HCT116 (cell line): ENCODE measurements around the gene BMP7. TPM values are rescaled to one million over a fixed set of nuclear protein-coding genes. Genes with fewer than 3 reads are reported as not detected.

Experiments
- ATAC-seq: fragments of 200-7000 bp; cut with Tn5 transposase; 2 replicates; pipeline ENCODE4 v1.9.1; 2020; ENCODE audit warnings: mild to moderate bottlenecking, moderate library complexity
- BruUV-seq: library from RNA; stranded (reverse); fragments of 400-500 nt; replicated peaks from 2 replicates; lab custom pipeline; 2021; lab: Mats Ljungman, UMichigan
- CTCF ChIA-PET: fragments of 300-600 bp; sonication (Branson Sonifier 250); formaldehyde crosslinking; loops from one replicate; lab custom pipeline; 2021; ENCODE audit warnings: antibody characterized with exemption; lab: Charles Lee
- POLR2A ChIA-PET: fragments of 300-600, 350-600 bp; sonication (Branson Sonifier 250); formaldehyde crosslinking; loops from one replicate; lab custom pipeline; 2021; ENCODE audit warnings: antibody characterized with exemption; lab: Charles Lee
- RAD21 ChIA-PET, 2 experiments: fragments of 300-600 bp; sonication (Branson Sonifier 250); formaldehyde crosslinking; loops; one replicate each; lab custom pipeline; 2023; ENCODE audit warnings: low total read pairs in 2 of 2; ENCODE audit not compliant: uncharacterized antibody in 2 of 2, unreplicated experiment in 2 of 2, low non-redundant PET in 1 of 2; lab: Charles Lee
- DNase-seq: peaks from one replicate; pipeline ENCODE4 v3.0.0-alpha.2; 2010; ENCODE audit warnings: low read depth, low spot score
- H2AFZ ChIP-seq: fragments of 200-600 bp; shearing (Covaris generic), sonication (generic); 2 replicates; pipeline ENCODE4 v1.6.1; 2017; ENCODE audit warnings: low read depth, mixed run types, mixed read lengths, antibody characterized with exemption, low read length; ENCODE audit not compliant: poor library complexity, severe bottlenecking
- H3K27ac ChIP-seq: 2 replicates; pipeline ENCODE4 v1.5.1; 2012; ENCODE audit warnings: low read depth, low read length
- H3K27me3 ChIP-seq: fragments of 200-600 bp; sonication (generic); 2 replicates; pipeline ENCODE4 v1.6.1; 2016; ENCODE audit warnings: mixed run types, low read length, mixed read lengths; ENCODE audit not compliant: insufficient read depth
- H3K36me3 ChIP-seq, 2 experiments: fragments of 200-500 bp in 1 of 2; fragments of 200-600 bp in 1 of 2; sonication (Bioruptor generic) in 1 of 2; sonication (generic) in 1 of 2; 2 replicates each; pipeline versions ENCODE4 v1.5.1 to v1.6.1; 2014 to 2016; ENCODE audit warnings: low read length in 2 of 2, inconsistent platforms in 1 of 2, mixed read lengths in 1 of 2, mixed run types in 1 of 2; ENCODE audit not compliant: insufficient read depth in 2 of 2, control insufficient read depth in 1 of 2
- H3K4me1 ChIP-seq, 2 experiments: fragments of 200-600 bp in 1 of 2; sonication (generic) in 1 of 2; 2 replicates each; pipeline versions ENCODE4 v1.5.1 to v1.6.1; 2012 to 2017; ENCODE audit warnings: low read length in 2 of 2, inconsistent platforms in 1 of 2, mild to moderate bottlenecking in 1 of 2, mixed read lengths in 1 of 2, mixed run types in 1 of 2, moderate library complexity in 1 of 2; ENCODE audit not compliant: insufficient read depth in 2 of 2, control insufficient read depth in 1 of 2
- H3K4me2 ChIP-seq: fragments of 200-600 bp; sonication (generic); 2 replicates; pipeline ENCODE4 v1.6.1; 2017; ENCODE audit warnings: mixed run types, low read length, mixed read lengths
- H3K4me3 ChIP-seq, 2 experiments: fragments of 200-600 bp in 1 of 2; sonication (generic) in 1 of 2; replicated peaks in 1 of 2; 2 replicates each; pipeline ENCODE4 v1.5.1; 2011 to 2016; ENCODE audit warnings: low read length in 2 of 2, control low read depth in 1 of 2, low read depth in 1 of 2, mild to moderate bottlenecking in 1 of 2, mixed read lengths in 1 of 2, mixed run types in 1 of 2
- H3K79me2 ChIP-seq: fragments of 200-600 bp; sonication (generic); 2 replicates; pipeline ENCODE4 v1.6.1; 2017; ENCODE audit warnings: mild to moderate bottlenecking, mixed run types, low read length, moderate library complexity, mixed read lengths; ENCODE audit not compliant: insufficient read depth
- H3K9ac ChIP-seq: fragments of 200-600 bp; sonication (generic); 2 replicates; pipeline ENCODE4 v1.6.1; 2016; ENCODE audit warnings: low read length, mixed read lengths
- H3K9me2 ChIP-seq: fragments of 200-600 bp; sonication (generic), shearing (Covaris generic); 2 replicates; pipeline ENCODE4 v1.6.1; 2017; ENCODE audit warnings: mixed run types, mild to moderate bottlenecking, moderate library complexity; ENCODE audit not compliant: insufficient read depth
- H3K9me3 ChIP-seq, 2 experiments: fragments of 200-500 bp in 1 of 2; fragments of 200-600 bp in 1 of 2; sonication (Bioruptor generic) in 1 of 2; sonication (generic) in 1 of 2; 2 replicates each; pipeline ENCODE4 v1.6.1; 2014 to 2017; ENCODE audit warnings: low read length in 2 of 2, mixed read lengths in 2 of 2, inconsistent platforms in 1 of 2, low read depth in 1 of 2, mild to moderate bottlenecking in 1 of 2, mixed run types in 1 of 2, moderate library complexity in 1 of 2; ENCODE audit not compliant: control insufficient read depth in 1 of 2, insufficient read depth in 1 of 2
- H4K20me1 ChIP-seq: fragments of 200-600 bp; sonication (generic), shearing (Covaris generic); 2 replicates; pipeline ENCODE4 v1.6.1; 2017; ENCODE audit warnings: mixed run types, mild to moderate bottlenecking, moderate library complexity; ENCODE audit not compliant: insufficient read depth
- CEBPB ChIP-seq: IDR thresholded peaks from 2 replicates; pipeline ENCODE4 v1.6.1; 2012; ENCODE audit warnings: low read depth
- CTCF ChIP-seq, 3 experiments: fragments of 200-600 bp in 1 of 3; sonication (generic) in 1 of 3; IDR thresholded peaks in 2 of 3; conservative IDR thresholded peaks in 1 of 3; 2 replicates each; pipeline ENCODE4 v1.5.1; 2012 to 2017; ENCODE audit warnings: low read depth in 2 of 3, low read length in 2 of 3, antibody characterized with exemption in 1 of 3, borderline replicate concordance in 1 of 3, control low read depth in 1 of 3, mild to moderate bottlenecking in 1 of 3, mixed read lengths in 1 of 3, mixed run types in 1 of 3, moderate library complexity in 1 of 3; ENCODE audit not compliant: insufficient read depth in 1 of 3
- EGR1 ChIP-seq: IDR thresholded peaks from 2 replicates; pipeline ENCODE4 v1.6.1; 2012; ENCODE audit warnings: low read depth
- ELF1 ChIP-seq: IDR thresholded peaks from 2 replicates; pipeline ENCODE4 v1.6.1; 2012; ENCODE audit warnings: low read depth, borderline replicate concordance
- EZH2 ChIP-seq: fragments of 200-600 bp; sonication (generic); IDR thresholded peaks from 2 replicates; pipeline ENCODE4 v1.6.1; 2017; ENCODE audit warnings: antibody characterized with exemption, mixed run types
- EZH2phosphoT487 ChIP-seq: fragments of 200-600 bp; IDR thresholded peaks from 2 replicates; pipeline ENCODE4 v1.6.1; 2018; ENCODE audit warnings: antibody characterized with exemption, borderline replicate concordance
- FOSL1 ChIP-seq: IDR thresholded peaks from 2 replicates; pipeline ENCODE4 v1.6.1; 2012; ENCODE audit warnings: low read depth
- JUND ChIP-seq: IDR thresholded peaks from 2 replicates; pipeline ENCODE4 v1.6.1; 2012
- MAX ChIP-seq: IDR thresholded peaks from 2 replicates; pipeline ENCODE4 v1.6.1; 2012
- POLR2A ChIP-seq: IDR thresholded peaks from 2 replicates; pipeline ENCODE4 v1.7.0; 2011; ENCODE audit warnings: borderline replicate concordance; ENCODE audit not compliant: insufficient read depth, insufficient read length; ENCODE audit errors: extremely low read depth
- RAD21 ChIP-seq: IDR thresholded peaks from 2 replicates; pipeline ENCODE4 v1.6.1; 2012; ENCODE audit warnings: low read depth, mild to moderate bottlenecking
- SIN3A ChIP-seq: IDR thresholded peaks from 2 replicates; pipeline ENCODE4 v1.6.1; 2012; ENCODE audit warnings: low read depth
- SP1 ChIP-seq: IDR thresholded peaks from 2 replicates; pipeline ENCODE4 v1.6.1; 2012; ENCODE audit warnings: low read depth
- SRF ChIP-seq: IDR thresholded peaks from 2 replicates; pipeline ENCODE4 v1.6.1; 2012; ENCODE audit warnings: low read depth
- TCF7L2 ChIP-seq: IDR thresholded peaks from 2 replicates; pipeline ENCODE4 v1.7.0; 2011; ENCODE audit warnings: borderline replicate concordance, inconsistent platforms; ENCODE audit not compliant: insufficient read depth, insufficient read length; ENCODE audit errors: extremely low read depth
- ZFX ChIP-seq: fragments of 450-650 bp; IDR thresholded peaks from 2 replicates; pipeline ENCODE4 v1.6.1; 2017
- ZNF274 ChIP-seq: fragments of 200-500 bp; sonication (Bioruptor generic); IDR thresholded peaks from 2 replicates; pipeline ENCODE4 v1.6.1; 2014; ENCODE audit warnings: mild to moderate bottlenecking, low read depth, low read length, inconsistent platforms
- intact Hi-C: fragments of 100-400 bp; cut with micrococcal nuclease; formaldehyde crosslinking; loops from 2 replicates; pipeline ENCODE4 v1.10.0; 2022
- total RNA-seq: library from RNA; stranded (reverse); gene quantifications from one replicate; pipeline ENCODE4 v1.2.1, GENCODE V29; 2021; ENCODE audit not compliant: unreplicated experiment
- TF ChIP-seq, protein P1 (sequence below): IDR thresholded peaks from 2 replicates; pipeline ENCODE4 v1.6.1; 2012

The BMP7 gene
- total RNA-seq, 1 experiment from 2014 or later, result 7.0 TPM

- ChIA-PET CTCF (no interaction called here), RAD21 (no interaction called here), POLR2A (no interaction called here)
- H3K9me3 ChIP-seq, result no peaks in the 10 kb centered on the region
- no peaks in the 10 kb centered on the region for H3K27me3 ChIP-seq
- intact Hi-C loops, result no loop called here
- no peak overlapping the region for H3K27ac ChIP-seq
- DNase-seq (no peak), ATAC-seq (no peak)
- no TSS peak for BruUV-seq
- H3K36me3 ChIP-seq, result no peaks in the 10 kb centered on the region
- no peaks in the 10 kb centered on the region for H4K20me1 ChIP-seq
- H3K9me2 ChIP-seq, result no peaks in the 10 kb centered on the region
- no peak overlapping the region for H2AFZ ChIP-seq
- no peaks in the 10 kb centered on the region; a peak in 2 of 4 replicates for H3K4me1 ChIP-seq
- no peaks in the 10 kb centered on the region for H3K79me2 ChIP-seq
- no peak overlapping the region for H3K4me3 ChIP-seq
- no peak for TF ChIP-seq EGR1
- TF ChIP-seq MAX, result no peak
- TF ChIP-seq EZH2, result no peak
- no peak for TF ChIP-seq ZFX
- no peak for TF ChIP-seq RAD21
- no peak for TF ChIP-seq JUND
- no peak for TF ChIP-seq EZH2phosphoT487
- TF ChIP-seq SP1, result no peak
- no peak for TF ChIP-seq ELF1
- no peak for TF ChIP-seq SIN3A
- no peak for TF ChIP-seq FOSL1
- no peak for TF ChIP-seq POLR2A
- no peak for TF ChIP-seq CEBPB
- TF ChIP-seq, protein P1, sequence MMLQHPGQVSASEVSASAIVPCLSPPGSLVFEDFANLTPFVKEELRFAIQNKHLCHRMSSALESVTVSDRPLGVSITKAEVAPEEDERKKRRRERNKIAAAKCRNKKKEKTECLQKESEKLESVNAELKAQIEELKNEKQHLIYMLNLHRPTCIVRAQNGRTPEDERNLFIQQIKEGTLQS, result no peak
- no peak for TF ChIP-seq SRF
- TF ChIP-seq ZNF274, result no peak
- TF ChIP-seq TCF7L2, result no peak
- TF ChIP-seq CTCF (IDR thresholded peaks at IDR 0.05 in 2 of 3, conservative IDR thresholded peaks at IDR 0.05 in 1 of 3; ENCODE audit: borderline replicate concordance in 1 of 3, insufficient read depth in 1 of 3, low read depth in 2 of 3, low read length in 2 of 3), result no peak
- TF ChIP-seq, all 23 proteins: peak for 0
- no peak overlapping the region for H3K4me2 ChIP-seq
- no peak overlapping the region for H3K9ac ChIP-seq
Measured at GRCh38 chr20:57259938-57260921, 6.2 kb downstream of the BMP7 start.
